Panc1 (cell line): ENCODE data around the gene PHLDA3.

ENCODE experiments used
- TCF7L2 ChIP-seq: IDR thresholded peaks from 2 replicates; pipeline ENCODE4 v1.6.1; 2011; ENCODE audit warnings: mild to moderate bottlenecking, low read depth, low read length, inconsistent platforms
- TF ChIP-seq, protein P1 (sequence below): fragments of 450-650 bp; IDR thresholded peaks from 2 replicates; pipeline ENCODE4 v1.5.1; 2017; ENCODE audit warnings: mild to moderate bottlenecking

- TF ChIP-seq, protein P1, sequence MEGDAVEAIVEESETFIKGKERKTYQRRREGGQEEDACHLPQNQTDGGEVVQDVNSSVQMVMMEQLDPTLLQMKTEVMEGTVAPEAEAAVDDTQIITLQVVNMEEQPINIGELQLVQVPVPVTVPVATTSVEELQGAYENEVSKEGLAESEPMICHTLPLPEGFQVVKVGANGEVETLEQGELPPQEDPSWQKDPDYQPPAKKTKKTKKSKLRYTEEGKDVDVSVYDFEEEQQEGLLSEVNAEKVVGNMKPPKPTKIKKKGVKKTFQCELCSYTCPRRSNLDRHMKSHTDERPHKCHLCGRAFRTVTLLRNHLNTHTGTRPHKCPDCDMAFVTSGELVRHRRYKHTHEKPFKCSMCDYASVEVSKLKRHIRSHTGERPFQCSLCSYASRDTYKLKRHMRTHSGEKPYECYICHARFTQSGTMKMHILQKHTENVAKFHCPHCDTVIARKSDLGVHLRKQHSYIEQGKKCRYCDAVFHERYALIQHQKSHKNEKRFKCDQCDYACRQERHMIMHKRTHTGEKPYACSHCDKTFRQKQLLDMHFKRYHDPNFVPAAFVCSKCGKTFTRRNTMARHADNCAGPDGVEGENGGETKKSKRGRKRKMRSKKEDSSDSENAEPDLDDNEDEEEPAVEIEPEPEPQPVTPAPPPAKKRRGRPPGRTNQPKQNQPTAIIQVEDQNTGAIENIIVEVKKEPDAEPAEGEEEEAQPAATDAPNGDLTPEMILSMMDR: no peak
- TF ChIP-seq TCF7L2: no peak
These were observed 516 bp downstream of the PHLDA3 start for GRCh38 chr1:201468501-201468843.
